Ishikawa (cell line): ENCODE results near the gene BIN1.

Source experiments
- CEBPB ChIP-seq: IDR thresholded peaks from 2 replicates; pipeline ENCODE4 v1.6.1; 2012
- CREB1 ChIP-seq: IDR thresholded peaks from 2 replicates; pipeline ENCODE4 v1.6.1; 2012; ENCODE audit warnings: low read depth
- EP300 ChIP-seq: IDR thresholded peaks from 2 replicates; pipeline ENCODE4 v1.6.1; 2012; ENCODE audit warnings: borderline replicate concordance
- FOXM1 ChIP-seq: IDR thresholded peaks from 2 replicates; pipeline ENCODE4 v1.6.1; 2012; ENCODE audit warnings: low read depth, borderline replicate concordance
- RAD21 ChIP-seq: IDR thresholded peaks from 2 replicates; pipeline ENCODE4 v1.6.1; 2012; ENCODE audit warnings: low read depth
- REST ChIP-seq: IDR thresholded peaks from 2 replicates; pipeline ENCODE4 v1.6.1; 2012; ENCODE audit warnings: low read depth, mild to moderate bottlenecking
- TAF1 ChIP-seq: IDR thresholded peaks from 2 replicates; pipeline ENCODE4 v1.6.1; 2012; ENCODE audit warnings: low read depth, mild to moderate bottlenecking

GRCh38 chr2:127078028-127078427 lies 28.9 kb downstream of the BIN1 start:
- no peak for TF ChIP-seq TAF1
- no peak for TF ChIP-seq RAD21
- no peak for TF ChIP-seq FOXM1
- no peak for TF ChIP-seq CEBPB
- TF ChIP-seq REST: no peak
- no peak for TF ChIP-seq CREB1
- no peak for TF ChIP-seq EP300
